DND-41 (cell line): Measurements from ENCODE around the gene ASPM.

Experiments used
- ATAC-seq: fragments of 200-7000 bp; cut with Tn5 transposase; 3 replicates; pipeline ENCODE4 v1.9.1; 2021; ENCODE audit warnings: low read depth; ENCODE audit not compliant: insufficient read depth
- DNase-seq: peaks from one replicate; pipeline ENCODE4 v3.0.0-alpha.2; 2020
- H2AFZ ChIP-seq: 2 replicates; pipeline ENCODE4 v1.6.0; 2012; ENCODE audit warnings: low read depth, low read length
- H3K27ac ChIP-seq: 2 replicates; pipeline ENCODE4 v1.5.1; 2012; ENCODE audit warnings: low read length, inconsistent platforms
- H3K27me3 ChIP-seq: fragments of 200-600 bp; sonication (generic); 2 replicates; pipeline ENCODE4 v1.6.0; 2012; ENCODE audit warnings: low read length, mild to moderate bottlenecking, inconsistent platforms; ENCODE audit not compliant: insufficient read depth, poor library complexity
- H3K36me3 ChIP-seq: 2 replicates; pipeline ENCODE4 v1.5.1; 2012; ENCODE audit warnings: low read length, inconsistent platforms; ENCODE audit not compliant: insufficient read depth
- H3K4me1 ChIP-seq: 2 replicates; pipeline ENCODE4 v1.5.1; 2012; ENCODE audit warnings: mild to moderate bottlenecking, low read length; ENCODE audit not compliant: insufficient read depth
- H3K4me2 ChIP-seq: 2 replicates; pipeline ENCODE4 v1.6.0; 2012; ENCODE audit warnings: mild to moderate bottlenecking, moderate library complexity, low read length, inconsistent platforms; ENCODE audit not compliant: insufficient read depth
- H3K4me3 ChIP-seq, 2 experiments: fragments of 200-600 bp in 1 of 2; shearing (Covaris generic) in 1 of 2; 2 replicates each; pipeline ENCODE4 v1.5.1; 2012 to 2016; ENCODE audit warnings: inconsistent platforms in 2 of 2, low read length in 2 of 2, mild to moderate bottlenecking in 2 of 2, low read depth in 1 of 2, moderate library complexity in 1 of 2
- H3K79me2 ChIP-seq: 2 replicates; pipeline ENCODE4 v1.6.0; 2012; ENCODE audit warnings: low read length, inconsistent platforms; ENCODE audit not compliant: insufficient read depth
- H3K9ac ChIP-seq: 2 replicates; pipeline ENCODE4 v1.6.0; 2012; ENCODE audit warnings: low read depth, mild to moderate bottlenecking, inconsistent platforms, low read length, moderate library complexity
- H3K9me3 ChIP-seq: 2 replicates; pipeline ENCODE4 v1.5.1; 2012; ENCODE audit warnings: low read length, moderate library complexity, mild to moderate bottlenecking, inconsistent platforms; ENCODE audit not compliant: insufficient read depth, severe bottlenecking
- H4K20me1 ChIP-seq: 2 replicates; pipeline ENCODE4 v1.6.0; 2012; ENCODE audit warnings: low read length; ENCODE audit not compliant: insufficient read depth
- CTCF ChIP-seq: IDR thresholded peaks from 2 replicates; pipeline ENCODE4 v1.5.1; 2012; ENCODE audit warnings: borderline replicate concordance, low read length, moderate library complexity, mild to moderate bottlenecking; ENCODE audit not compliant: poor library complexity, severe bottlenecking; ENCODE audit errors: extremely low read depth
- EZH2 ChIP-seq: IDR thresholded peaks from 3 replicates; pipeline ENCODE4 v1.6.1; 2012; ENCODE audit warnings: borderline replicate concordance, low read depth, mild to moderate bottlenecking, moderate library complexity, low read length, inconsistent platforms; ENCODE audit not compliant: severe bottlenecking

The ASPM gene

GRCh38 chr1:197127246-197127912 lies 19.1 kb downstream of the ASPM start:
- Histone ChIP-seq H3K27me3 (no peaks in the 10 kb centered on the region), H3K79me2 (peaks cover 12% of the 10 kb centered on the region; the same call in 1 of the 2 replicates), H3K36me3 (peaks cover 97% of the 10 kb centered on the region), H3K27ac (no peak overlapping the region), H3K4me2 (no peak overlapping the region), H3K4me1 (no peaks in the 10 kb centered on the region), H4K20me1 (no peaks in the 10 kb centered on the region), H3K9me3 (no peaks in the 10 kb centered on the region), H3K9ac (no peak overlapping the region), H2AFZ (no peak overlapping the region), H3K4me3 (no peak overlapping the region)
- ATAC-seq (no peak), DNase-seq (no peak)
- TF ChIP-seq EZH2 (no peak), CTCF (no peak)

GRCh38 chr1:197126691-197127090 lies 19.8 kb downstream of the ASPM start:
- no peaks in the 10 kb centered on the region for H4K20me1 ChIP-seq
- no peaks in the 10 kb centered on the region for H3K4me1 ChIP-seq
- H3K4me3 ChIP-seq: no peak overlapping the region
- no peak overlapping the region for H3K9ac ChIP-seq
- TF ChIP-seq CTCF: no peak
- no peak for TF ChIP-seq EZH2
- H3K27ac ChIP-seq: no peak overlapping the region
- H3K4me2 ChIP-seq: no peak overlapping the region
- no peak for ATAC-seq
- H3K79me2 ChIP-seq: peaks cover 12% of the 10 kb centered on the region; the same call in 1 of the 2 replicates
- H3K36me3 ChIP-seq: peaks cover 97% of the 10 kb centered on the region
- H3K27me3 ChIP-seq: no peaks in the 10 kb centered on the region
- no peak overlapping the region for H2AFZ ChIP-seq
- DNase-seq: no peak
- no peaks in the 10 kb centered on the region for H3K9me3 ChIP-seq

- Histone ChIP-seq H3K4me3 (no peak overlapping the region), H3K9me3 (no peaks in the 10 kb centered on the region), H3K4me2 (no peak overlapping the region), H3K4me1 (no peaks in the 10 kb centered on the region), H3K27me3 (no peaks in the 10 kb centered on the region), H2AFZ (no peak overlapping the region), H3K79me2 (peaks cover 8% of the 10 kb centered on the region; the same call in 1 of the 2 replicates), H3K27ac (no peak overlapping the region), H3K36me3 (peaks cover 97% of the 10 kb centered on the region), H3K9ac (no peak overlapping the region), H4K20me1 (no peaks in the 10 kb centered on the region)
- TF ChIP-seq CTCF (no peak), EZH2 (no peak)
- no peak for DNase-seq
- ATAC-seq: no peak
These were observed 22.1 kb downstream of the ASPM start for GRCh38 chr1:197124376-197124775.
